ENCODE measurements around the gene DNAJB13.
"Not testable (repeated sequence)": the region's sequence is repeated elsewhere in the genome, so short reads cannot be mapped to it uniquely, and the experiment has no call there.

- TF ChIP-seq SCRT1 (tag by site-specific recombination; IDR thresholded peaks at IDR 0.05; ENCODE audit: borderline replicate concordance); ZNF785 (tag by site-specific recombination; IDR thresholded peaks at IDR 0.05); KLF9 (tag by site-specific recombination; IDR thresholded peaks at IDR 0.05; ENCODE audit: low read depth); ZNF580 (tag by site-specific recombination; IDR thresholded peaks at IDR 0.05); ZBTB21 (tag by site-specific recombination; IDR thresholded peaks at IDR 0.05); ZBTB49 (tag by site-specific recombination; IDR thresholded peaks at IDR 0.05; ENCODE audit: low read depth); ZNF513 (tag by site-specific recombination; IDR thresholded peaks at IDR 0.05); ZNF114 (tag by site-specific recombination; IDR thresholded peaks at IDR 0.05); ZNF670 (tag by site-specific recombination; IDR thresholded peaks at IDR 0.05; ENCODE audit: low read depth): not testable (repeated sequence)
- TF ChIP-seq, protein P1, sequence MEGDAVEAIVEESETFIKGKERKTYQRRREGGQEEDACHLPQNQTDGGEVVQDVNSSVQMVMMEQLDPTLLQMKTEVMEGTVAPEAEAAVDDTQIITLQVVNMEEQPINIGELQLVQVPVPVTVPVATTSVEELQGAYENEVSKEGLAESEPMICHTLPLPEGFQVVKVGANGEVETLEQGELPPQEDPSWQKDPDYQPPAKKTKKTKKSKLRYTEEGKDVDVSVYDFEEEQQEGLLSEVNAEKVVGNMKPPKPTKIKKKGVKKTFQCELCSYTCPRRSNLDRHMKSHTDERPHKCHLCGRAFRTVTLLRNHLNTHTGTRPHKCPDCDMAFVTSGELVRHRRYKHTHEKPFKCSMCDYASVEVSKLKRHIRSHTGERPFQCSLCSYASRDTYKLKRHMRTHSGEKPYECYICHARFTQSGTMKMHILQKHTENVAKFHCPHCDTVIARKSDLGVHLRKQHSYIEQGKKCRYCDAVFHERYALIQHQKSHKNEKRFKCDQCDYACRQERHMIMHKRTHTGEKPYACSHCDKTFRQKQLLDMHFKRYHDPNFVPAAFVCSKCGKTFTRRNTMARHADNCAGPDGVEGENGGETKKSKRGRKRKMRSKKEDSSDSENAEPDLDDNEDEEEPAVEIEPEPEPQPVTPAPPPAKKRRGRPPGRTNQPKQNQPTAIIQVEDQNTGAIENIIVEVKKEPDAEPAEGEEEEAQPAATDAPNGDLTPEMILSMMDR (tag by site-specific recombination; IDR thresholded peaks at IDR 0.05), result not testable (repeated sequence)
- TF ChIP-seq, protein P2, sequence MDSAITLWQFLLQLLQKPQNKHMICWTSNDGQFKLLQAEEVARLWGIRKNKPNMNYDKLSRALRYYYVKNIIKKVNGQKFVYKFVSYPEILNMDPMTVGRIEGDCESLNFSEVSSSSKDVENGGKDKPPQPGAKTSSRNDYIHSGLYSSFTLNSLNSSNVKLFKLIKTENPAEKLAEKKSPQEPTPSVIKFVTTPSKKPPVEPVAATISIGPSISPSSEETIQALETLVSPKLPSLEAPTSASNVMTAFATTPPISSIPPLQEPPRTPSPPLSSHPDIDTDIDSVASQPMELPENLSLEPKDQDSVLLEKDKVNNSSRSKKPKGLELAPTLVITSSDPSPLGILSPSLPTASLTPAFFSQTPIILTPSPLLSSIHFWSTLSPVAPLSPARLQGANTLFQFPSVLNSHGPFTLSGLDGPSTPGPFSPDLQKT (IDR thresholded peaks at IDR 0.05; ENCODE audit: borderline replicate concordance, low read depth, low read length), result not testable (repeated sequence)
- TF ChIP-seq, protein P3, sequence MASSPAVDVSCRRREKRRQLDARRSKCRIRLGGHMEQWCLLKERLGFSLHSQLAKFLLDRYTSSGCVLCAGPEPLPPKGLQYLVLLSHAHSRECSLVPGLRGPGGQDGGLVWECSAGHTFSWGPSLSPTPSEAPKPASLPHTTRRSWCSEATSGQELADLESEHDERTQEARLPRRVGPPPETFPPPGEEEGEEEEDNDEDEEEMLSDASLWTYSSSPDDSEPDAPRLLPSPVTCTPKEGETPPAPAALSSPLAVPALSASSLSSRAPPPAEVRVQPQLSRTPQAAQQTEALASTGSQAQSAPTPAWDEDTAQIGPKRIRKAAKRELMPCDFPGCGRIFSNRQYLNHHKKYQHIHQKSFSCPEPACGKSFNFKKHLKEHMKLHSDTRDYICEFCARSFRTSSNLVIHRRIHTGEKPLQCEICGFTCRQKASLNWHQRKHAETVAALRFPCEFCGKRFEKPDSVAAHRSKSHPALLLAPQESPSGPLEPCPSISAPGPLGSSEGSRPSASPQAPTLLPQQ (tag by site-specific recombination; IDR thresholded peaks at IDR 0.05), result not testable (repeated sequence)
- TF ChIP-seq, protein P4, sequence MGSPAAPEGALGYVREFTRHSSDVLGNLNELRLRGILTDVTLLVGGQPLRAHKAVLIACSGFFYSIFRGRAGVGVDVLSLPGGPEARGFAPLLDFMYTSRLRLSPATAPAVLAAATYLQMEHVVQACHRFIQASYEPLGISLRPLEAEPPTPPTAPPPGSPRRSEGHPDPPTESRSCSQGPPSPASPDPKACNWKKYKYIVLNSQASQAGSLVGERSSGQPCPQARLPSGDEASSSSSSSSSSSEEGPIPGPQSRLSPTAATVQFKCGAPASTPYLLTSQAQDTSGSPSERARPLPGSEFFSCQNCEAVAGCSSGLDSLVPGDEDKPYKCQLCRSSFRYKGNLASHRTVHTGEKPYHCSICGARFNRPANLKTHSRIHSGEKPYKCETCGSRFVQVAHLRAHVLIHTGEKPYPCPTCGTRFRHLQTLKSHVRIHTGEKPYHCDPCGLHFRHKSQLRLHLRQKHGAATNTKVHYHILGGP (tag by site-specific recombination; IDR thresholded peaks at IDR 0.05), result not testable (repeated sequence)
Measured at GRCh38 chr11:73985661-73986060, 34.8 kb downstream of the DNAJB13 start.

All from HEK293 (cell line).